PC-9 (cell line): Measurements from ENCODE around the gene EOMES. TPM values are rescaled to one million over a fixed set of nuclear protein-coding genes. Genes with fewer than 3 reads are reported as not detected.

Experiments
- BruUV-seq: library from RNA; stranded (reverse); fragments of 400-500 nt; replicated peaks from 2 replicates; lab custom pipeline; 2021; lab: Mats Ljungman, UMichigan
- CTCF ChIA-PET: fragments of 300-600 bp; sonication (Branson Sonifier 250); formaldehyde crosslinking; loops from one replicate; lab custom pipeline; 2022; ENCODE audit warnings: antibody characterized with exemption; lab: Charles Lee
- POLR2A ChIA-PET: fragments of 300-600 bp; sonication (Branson Sonifier 250); formaldehyde crosslinking; loops from one replicate; lab custom pipeline; 2022; ENCODE audit warnings: antibody characterized with exemption; ENCODE audit not compliant: unreplicated experiment; lab: Charles Lee
- DNase-seq, 2 experiments: peaks; one replicate each; pipeline versions ENCODE4 v3.0.0 to v3.0.0-alpha.2; 2015 to 2022; ENCODE audit warnings: mixed read lengths in 1 of 2
- H2AFZ ChIP-seq: fragments of 200-600 bp; sonication (generic); 2 replicates; pipeline ENCODE4 v1.8.1; 2017; ENCODE audit warnings: antibody characterized with exemption
- H3F3A ChIP-seq: fragments of 200-600 bp; sonication (generic); 2 replicates; pipeline ENCODE4 v1.8.1; 2017; ENCODE audit warnings: antibody characterized with exemption, mild to moderate bottlenecking, low read depth; ENCODE audit not compliant: insufficient read depth
- H3K27ac ChIP-seq: fragments of 200-600 bp; sonication (generic); 2 replicates; pipeline ENCODE4 v1.6.1; 2016; ENCODE audit warnings: mixed run types
- H3K27me3 ChIP-seq: fragments of 200-600 bp; sonication (generic); 2 replicates; pipeline ENCODE4 v1.6.1; 2016; ENCODE audit warnings: low read depth, mixed run types; ENCODE audit not compliant: insufficient read depth
- H3K36me3 ChIP-seq: fragments of 200-600 bp; sonication (generic); 2 replicates; pipeline ENCODE4 v1.6.1; 2016; ENCODE audit warnings: low read depth, mixed run types
- H3K4me1 ChIP-seq: fragments of 200-600 bp; sonication (generic); replicated peaks from 2 replicates; pipeline ENCODE4 v1.6.1; 2016; ENCODE audit warnings: mixed run types; ENCODE audit not compliant: insufficient read depth
- H3K4me2 ChIP-seq: fragments of 200-600 bp; sonication (generic); 2 replicates; pipeline ENCODE4 v1.6.1; 2017; ENCODE audit warnings: mixed run types
- H3K4me3 ChIP-seq: fragments of 200-600 bp; sonication (generic); 2 replicates; pipeline ENCODE4 v1.6.1; 2016; ENCODE audit warnings: mixed run types
- H3K79me2 ChIP-seq: fragments of 200-600 bp; sonication (generic); 2 replicates; pipeline ENCODE4 v1.6.1; 2017; ENCODE audit warnings: low read depth, mixed run types
- H3K9me2 ChIP-seq: fragments of 200-600 bp; sonication (generic); 2 replicates; pipeline ENCODE4 v1.8.1; 2017; ENCODE audit warnings: mild to moderate bottlenecking; ENCODE audit not compliant: insufficient read depth
- H3K9me3 ChIP-seq: fragments of 200-600 bp; sonication (generic); 2 replicates; pipeline ENCODE4 v1.8.1; 2016; ENCODE audit warnings: low read depth; ENCODE audit not compliant: insufficient read depth
- H4K20me1 ChIP-seq: fragments of 200-600 bp; sonication (generic); 2 replicates; pipeline ENCODE4 v1.8.1; 2017; ENCODE audit not compliant: insufficient read depth
- EZH2 ChIP-seq: fragments of 200-600 bp; sonication (generic); IDR thresholded peaks from 2 replicates; pipeline ENCODE4 v1.8.0; 2017; ENCODE audit warnings: antibody characterized with exemption, low read depth
- intact Hi-C: fragments of 100-400 bp; cut with micrococcal nuclease; formaldehyde crosslinking; loops from one replicate; pipeline ENCODE4 v1.10.0; 2022; ENCODE audit not compliant: unreplicated experiment
- total RNA-seq: library from RNA; stranded (reverse); gene quantifications from 2 replicates; pipeline ENCODE4 v1.2.3, GENCODE V29; 2021
- TF ChIP-seq, protein P1 (sequence below): fragments of 200-600 bp; sonication (generic); conservative IDR thresholded peaks from 2 replicates; pipeline ENCODE4 v1.6.1; 2017; ENCODE audit warnings: mixed run types, antibody characterized with exemption, mild to moderate bottlenecking, moderate library complexity

Gene EOMES
- total RNA-seq, 1 experiment from 2014 or later, result not detected

- TF ChIP-seq EZH2, result no peak
- TF ChIP-seq, protein P1, sequence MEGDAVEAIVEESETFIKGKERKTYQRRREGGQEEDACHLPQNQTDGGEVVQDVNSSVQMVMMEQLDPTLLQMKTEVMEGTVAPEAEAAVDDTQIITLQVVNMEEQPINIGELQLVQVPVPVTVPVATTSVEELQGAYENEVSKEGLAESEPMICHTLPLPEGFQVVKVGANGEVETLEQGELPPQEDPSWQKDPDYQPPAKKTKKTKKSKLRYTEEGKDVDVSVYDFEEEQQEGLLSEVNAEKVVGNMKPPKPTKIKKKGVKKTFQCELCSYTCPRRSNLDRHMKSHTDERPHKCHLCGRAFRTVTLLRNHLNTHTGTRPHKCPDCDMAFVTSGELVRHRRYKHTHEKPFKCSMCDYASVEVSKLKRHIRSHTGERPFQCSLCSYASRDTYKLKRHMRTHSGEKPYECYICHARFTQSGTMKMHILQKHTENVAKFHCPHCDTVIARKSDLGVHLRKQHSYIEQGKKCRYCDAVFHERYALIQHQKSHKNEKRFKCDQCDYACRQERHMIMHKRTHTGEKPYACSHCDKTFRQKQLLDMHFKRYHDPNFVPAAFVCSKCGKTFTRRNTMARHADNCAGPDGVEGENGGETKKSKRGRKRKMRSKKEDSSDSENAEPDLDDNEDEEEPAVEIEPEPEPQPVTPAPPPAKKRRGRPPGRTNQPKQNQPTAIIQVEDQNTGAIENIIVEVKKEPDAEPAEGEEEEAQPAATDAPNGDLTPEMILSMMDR, result no peak
- no peaks in the 10 kb centered on the region for H3K4me1 ChIP-seq
- H3K79me2 ChIP-seq, result no peaks in the 10 kb centered on the region
- DNase-seq, result no peak
- ChIA-PET POLR2A (no interaction called here), CTCF (no interaction called here)
- H3K27ac ChIP-seq, result no peak overlapping the region
- no peaks in the 10 kb centered on the region for H3F3A ChIP-seq
- intact Hi-C loops, result no loop called here
- peaks cover 14% of the 10 kb centered on the region; the same call in 1 of the 2 replicates for H3K27me3 ChIP-seq
- no peak overlapping the region for H2AFZ ChIP-seq
- no peaks in the 10 kb centered on the region for H3K9me2 ChIP-seq
- no peaks in the 10 kb centered on the region for H4K20me1 ChIP-seq
- BruUV-seq, result no TSS peak
- no peak overlapping the region for H3K4me2 ChIP-seq
- H3K9me3 ChIP-seq, result no peaks in the 10 kb centered on the region
- no peak overlapping the region for H3K4me3 ChIP-seq
- H3K36me3 ChIP-seq, result no peaks in the 10 kb centered on the region
Measured at GRCh38 chr3:27718459-27718858, 3.7 kb downstream of the EOMES start.

GRCh38 chr3:27717200-27717852 lies 4.8 kb downstream of the EOMES start:
- no peak overlapping the region for H3K4me2 ChIP-seq
- H3K79me2 ChIP-seq, result no peaks in the 10 kb centered on the region
- no peaks in the 10 kb centered on the region for H3F3A ChIP-seq
- H3K36me3 ChIP-seq, result no peaks in the 10 kb centered on the region
- TF ChIP-seq, protein P1, result no peak
- no peak for TF ChIP-seq EZH2
- no peaks in the 10 kb centered on the region for H3K9me2 ChIP-seq
- H3K27ac ChIP-seq, result no peak overlapping the region
- no peak overlapping the region for H3K4me3 ChIP-seq
- ChIA-PET CTCF (no interaction called here), POLR2A (no interaction called here)
- intact Hi-C loops, result no loop called here
- no peaks in the 10 kb centered on the region for H4K20me1 ChIP-seq
- no peaks in the 10 kb centered on the region for H3K9me3 ChIP-seq
- H3K27me3 ChIP-seq, result peaks cover 23% of the 10 kb centered on the region
- H3K4me1 ChIP-seq, result no peaks in the 10 kb centered on the region; the same call in 1 of the 2 replicates
- DNase-seq, result no peak
- H2AFZ ChIP-seq, result no peak overlapping the region
- BruUV-seq, result no TSS peak

- H3K4me3 ChIP-seq, result no peak overlapping the region
- H3K4me1 ChIP-seq, result no peaks in the 10 kb centered on the region; the same call in 1 of the 2 replicates
- intact Hi-C loops, result no loop called here
- H3K4me2 ChIP-seq, result no peak overlapping the region
- H3K79me2 ChIP-seq, result no peaks in the 10 kb centered on the region
- POLR2A ChIA-PET, result interaction anchor here (0.5 kb wide), 1 partner anchor 169 kb away, joined by 6 read pairs; no protein-coding TSS in a partner anchor
- CTCF ChIA-PET, result no interaction called here
- H3K27me3 ChIP-seq, result peaks cover 23% of the 10 kb centered on the region
- no peaks in the 10 kb centered on the region for H4K20me1 ChIP-seq
- DNase-seq, result no peak
- H3K36me3 ChIP-seq, result no peaks in the 10 kb centered on the region
- BruUV-seq, result no TSS peak
- H3K27ac ChIP-seq, result no peak overlapping the region
- TF ChIP-seq, protein P1, result no peak
- no peak for TF ChIP-seq EZH2
- no peaks in the 10 kb centered on the region for H3F3A ChIP-seq
- H2AFZ ChIP-seq, result no peak overlapping the region
- H3K9me2 ChIP-seq, result no peaks in the 10 kb centered on the region
- no peaks in the 10 kb centered on the region for H3K9me3 ChIP-seq
Measured at GRCh38 chr3:27716309-27716708, 5.8 kb downstream of the EOMES start.
